Endothelial cell of umbilical vein (primary cell): ENCODE results near the gene EMD. TPM values are rescaled to one million over a fixed set of nuclear protein-coding genes. Genes with fewer than 3 reads are reported as not detected.

Experiments used
- BruUV-seq: library from RNA; stranded (reverse); fragments of 400-500 nt; replicated peaks from 2 replicates; lab custom pipeline; 2021; lab: Mats Ljungman, UMichigan
- CTCF ChIA-PET: fragments of 300-600, 350-600 bp; sonication (Branson Sonifier 250); formaldehyde crosslinking; loops from one replicate; lab custom pipeline; 2021; ENCODE audit warnings: antibody characterized with exemption, inconsistent platforms; lab: Charles Lee
- POLR2A ChIA-PET: fragments of 300-600, 350-600 bp; sonication (Branson Sonifier 250); formaldehyde crosslinking; loops from one replicate; lab custom pipeline; 2021; ENCODE audit warnings: antibody characterized with exemption, inconsistent platforms; lab: Charles Lee
- DNase-seq: peaks from one replicate; pipeline ENCODE4 v3.0.0-alpha.2; 2011; ENCODE audit warnings: low read depth, low spot score
- FAIRE-seq: peaks from 2 replicates; lab custom pipeline; 2011; peaks lifted over from hg19 to GRCh38; lab: Jason Lieb, UNC
- H2AFZ ChIP-seq: 2 replicates; pipeline ENCODE4 v1.6.0; 2012; ENCODE audit warnings: low read depth, low read length, control low read depth, inconsistent platforms
- H3K27ac ChIP-seq: 2 replicates; pipeline ENCODE4 v1.5.1; 2011; ENCODE audit warnings: low read depth, mild to moderate bottlenecking, control low read depth, low read length, moderate library complexity; ENCODE audit not compliant: insufficient read depth
- H3K27me3 ChIP-seq, 2 experiments: 2 replicates each; pipeline versions ENCODE4 v1.6.0 to v1.6.1; 2011; ENCODE audit warnings: low read length in 2 of 2, mixed read lengths in 1 of 2; ENCODE audit not compliant: control insufficient read depth in 2 of 2, insufficient read depth in 2 of 2
- H3K36me3 ChIP-seq, 2 experiments: 2 replicates in 1 of 2; 3 replicates in 1 of 2; pipeline ENCODE4 v1.5.1; 2011; ENCODE audit warnings: low read length in 2 of 2, mild to moderate bottlenecking in 1 of 2, moderate library complexity in 1 of 2; ENCODE audit not compliant: control insufficient read depth in 2 of 2, insufficient read depth in 2 of 2; ENCODE audit errors: extremely low read depth in 1 of 2
- H3K4me1 ChIP-seq: 3 replicates; pipeline ENCODE4 v1.5.1; 2011; ENCODE audit warnings: mild to moderate bottlenecking, low read length; ENCODE audit not compliant: control insufficient read depth, insufficient read depth; ENCODE audit errors: extremely low read depth
- H3K4me2 ChIP-seq: 2 replicates; pipeline ENCODE4 v1.6.1; 2011; ENCODE audit warnings: low read length, control low read depth, mixed read lengths; ENCODE audit not compliant: insufficient read depth
- H3K4me3 ChIP-seq, 3 experiments: fragments of 200-600 bp in 1 of 3; sonication (generic), shearing (Covaris generic) in 1 of 3; replicated peaks in 1 of 3; 2 replicates each; pipeline ENCODE4 v1.5.1; 2011 to 2016; ENCODE audit warnings: control low read depth in 3 of 3, low read length in 3 of 3, mild to moderate bottlenecking in 2 of 3, inconsistent platforms in 1 of 3, low read depth in 1 of 3, moderate library complexity in 1 of 3; ENCODE audit not compliant: insufficient read depth in 1 of 3
- H3K79me2 ChIP-seq: 2 replicates; pipeline ENCODE4 v1.6.0; 2012; ENCODE audit warnings: low read length, inconsistent platforms; ENCODE audit not compliant: control insufficient read depth, insufficient read depth
- H3K9ac ChIP-seq: replicated peaks from 2 replicates; pipeline ENCODE3; 2011; ENCODE audit warnings: low read length, control low read depth; ENCODE audit not compliant: insufficient read depth; ENCODE audit errors: extremely low read depth
- H3K9me1 ChIP-seq: replicated peaks from 3 replicates; pipeline ENCODE4 v1.6.0; 2011; ENCODE audit warnings: mild to moderate bottlenecking, low read length; ENCODE audit not compliant: control insufficient read depth, insufficient read depth; ENCODE audit errors: extremely low read depth
- H3K9me3 ChIP-seq: replicated peaks from 2 replicates; pipeline ENCODE4 v1.5.1; 2012; ENCODE audit warnings: low read length, inconsistent platforms; ENCODE audit not compliant: control insufficient read depth, insufficient read depth
- H4K20me1 ChIP-seq: replicated peaks from 2 replicates; pipeline ENCODE3; 2011; ENCODE audit warnings: mild to moderate bottlenecking, low read length; ENCODE audit not compliant: control insufficient read depth, insufficient read depth; ENCODE audit errors: extremely low read depth
- EZH2 ChIP-seq: IDR thresholded peaks from 2 replicates; pipeline ENCODE4 v1.6.1; 2012; ENCODE audit warnings: borderline replicate concordance, low read depth, mild to moderate bottlenecking, moderate library complexity, low read length, inconsistent platforms; ENCODE audit not compliant: severe bottlenecking
- FOS ChIP-seq: IDR thresholded peaks from 2 replicates; pipeline ENCODE4 v1.6.1; 2011; ENCODE audit warnings: mild to moderate bottlenecking, low read length, moderate library complexity, borderline replicate concordance; ENCODE audit not compliant: insufficient read depth
- GATA2 ChIP-seq: IDR thresholded peaks from 2 replicates; pipeline ENCODE4 v1.7.0; 2011; ENCODE audit warnings: low read depth, mild to moderate bottlenecking, moderate library complexity, mixed read lengths, low read length; ENCODE audit not compliant: insufficient read length, insufficient read depth
- JUN ChIP-seq: IDR thresholded peaks from 2 replicates; pipeline ENCODE4 v1.6.1; 2011; ENCODE audit warnings: borderline replicate concordance, low read depth; ENCODE audit not compliant: insufficient read length, insufficient read depth
- MYC ChIP-seq: IDR thresholded peaks from one replicate; pipeline ENCODE4 v1.6.1; 2011; ENCODE audit warnings: mild to moderate bottlenecking, low read depth, low read length
- POLR2A ChIP-seq: IDR thresholded peaks from 2 replicates; pipeline ENCODE4 v1.6.1; 2012; ENCODE audit warnings: low read depth, mild to moderate bottlenecking, control low read depth, low read length
- POLR2AphosphoS5 ChIP-seq: IDR thresholded peaks from 2 replicates; pipeline ENCODE4 v1.6.1; 2012; ENCODE audit warnings: low read depth, mild to moderate bottlenecking, control low read depth, low read length, moderate library complexity; ENCODE audit not compliant: insufficient read depth
- dilution Hi-C: fragments of 300-500 bp; cut with MboI; formaldehyde crosslinking; loops from one replicate; pipeline ENCODE4 v1.15.0; 2019; ENCODE audit warnings: low sequenced_read_pairs; ENCODE audit not compliant: extremely low pct_ligation_motif_present
- intact Hi-C: fragments of 100-400 bp; cut with micrococcal nuclease; formaldehyde crosslinking; loops from one replicate; pipeline ENCODE4 v1.10.0; 2022
- polyA plus RNA-seq, 4 experiments: library from polyadenylated mRNA; depleted of rRNA in 3 of 4; stranded (reverse) in 3 of 4; unstranded in 1 of 4; fragments of >200 nt; gene quantifications; 2 replicates each; pipeline versions ENCODE4 v1.2.1 to v1.2.3, GENCODE V29; 2011 to 2012; ENCODE audit warnings: missing spikeins in 1 of 4
- total RNA-seq: library from RNA; stranded (reverse); gene quantifications from 2 replicates; pipeline ENCODE4 v1.2.3, GENCODE V29; 2021
- TF ChIP-seq, protein P1 (sequence below): IDR thresholded peaks from 2 replicates; pipeline ENCODE4 v1.6.1; 2011; ENCODE audit not compliant: insufficient read depth, insufficient read length
- TF ChIP-seq, protein P2 (sequence below), 2 donors: IDR thresholded peaks; 1 replicate in 1 of 2; 2 replicates in 1 of 2; pipeline ENCODE4 v1.5.1; 2011; ENCODE audit warnings: low read length in 2 of 2, mild to moderate bottlenecking in 2 of 2, moderate library complexity in 2 of 2, control low read depth in 1 of 2, inconsistent platforms in 1 of 2, low read depth in 1 of 2; ENCODE audit not compliant: insufficient read depth in 1 of 2; ENCODE audit errors: extremely low read depth in 1 of 2

The EMD gene
- total and polyA plus RNA-seq, 2 donors (not counting 3 experiments of a cell fraction or from before 2014, with no cell fraction given) = 50.6 to 76.8 TPM

DNA sequence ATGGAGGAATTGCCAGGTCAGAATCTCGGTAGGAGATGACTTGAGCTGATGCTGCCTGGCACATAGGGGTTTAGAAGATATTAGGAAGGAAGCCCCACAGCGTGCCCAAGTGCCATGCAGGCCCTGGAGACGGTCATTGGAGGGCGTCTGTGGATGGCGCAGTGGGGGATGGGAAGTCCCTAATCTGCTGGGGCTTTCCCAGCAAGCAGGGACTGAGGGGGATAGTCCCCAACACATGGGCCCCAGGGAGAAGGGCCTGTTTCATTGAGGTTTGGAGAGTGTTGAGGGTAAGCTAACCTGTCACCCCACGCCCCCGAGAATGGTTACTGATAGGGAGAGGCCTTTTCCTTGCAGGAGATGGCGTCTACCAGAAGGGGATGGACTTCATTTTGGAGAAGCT, 40.1 kb downstream of the EMD start:
- no peaks in the 10 kb centered on the region for H4K20me1 ChIP-seq
- H3K4me3 ChIP-seq = no peak overlapping the region
- H3K27ac ChIP-seq = no peak overlapping the region
- H3K36me3 ChIP-seq = no peaks in the 10 kb centered on the region
- intact Hi-C loops = no loop called here
- TF ChIP-seq POLR2A = no peak
- TF ChIP-seq, protein P1, sequence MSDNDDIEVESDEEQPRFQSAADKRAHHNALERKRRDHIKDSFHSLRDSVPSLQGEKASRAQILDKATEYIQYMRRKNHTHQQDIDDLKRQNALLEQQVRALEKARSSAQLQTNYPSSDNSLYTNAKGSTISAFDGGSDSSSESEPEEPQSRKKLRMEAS = no peak
- TF ChIP-seq POLR2AphosphoS5 = no peak
- no peak for TF ChIP-seq MYC
- TF ChIP-seq FOS = no peak
- TF ChIP-seq GATA2 = no peak
- TF ChIP-seq JUN = no peak
- TF ChIP-seq, protein P2, sequence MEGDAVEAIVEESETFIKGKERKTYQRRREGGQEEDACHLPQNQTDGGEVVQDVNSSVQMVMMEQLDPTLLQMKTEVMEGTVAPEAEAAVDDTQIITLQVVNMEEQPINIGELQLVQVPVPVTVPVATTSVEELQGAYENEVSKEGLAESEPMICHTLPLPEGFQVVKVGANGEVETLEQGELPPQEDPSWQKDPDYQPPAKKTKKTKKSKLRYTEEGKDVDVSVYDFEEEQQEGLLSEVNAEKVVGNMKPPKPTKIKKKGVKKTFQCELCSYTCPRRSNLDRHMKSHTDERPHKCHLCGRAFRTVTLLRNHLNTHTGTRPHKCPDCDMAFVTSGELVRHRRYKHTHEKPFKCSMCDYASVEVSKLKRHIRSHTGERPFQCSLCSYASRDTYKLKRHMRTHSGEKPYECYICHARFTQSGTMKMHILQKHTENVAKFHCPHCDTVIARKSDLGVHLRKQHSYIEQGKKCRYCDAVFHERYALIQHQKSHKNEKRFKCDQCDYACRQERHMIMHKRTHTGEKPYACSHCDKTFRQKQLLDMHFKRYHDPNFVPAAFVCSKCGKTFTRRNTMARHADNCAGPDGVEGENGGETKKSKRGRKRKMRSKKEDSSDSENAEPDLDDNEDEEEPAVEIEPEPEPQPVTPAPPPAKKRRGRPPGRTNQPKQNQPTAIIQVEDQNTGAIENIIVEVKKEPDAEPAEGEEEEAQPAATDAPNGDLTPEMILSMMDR (IDR thresholded peaks at IDR 0.05; ENCODE audit: extremely low read depth in 1 of 2, insufficient read depth in 1 of 2, low read depth in 1 of 2, low read length in 2 of 2) = no peak
- no peak for TF ChIP-seq EZH2
- peaks cover 6% of the 10 kb centered on the region for H3K4me1 ChIP-seq
- dilution Hi-C loops = no loop called here
- DNase-seq (no peak), FAIRE-seq (no peak)
- no peak overlapping the region for H3K9ac ChIP-seq
- H3K9me1 ChIP-seq = no peaks in the 10 kb centered on the region
- CTCF ChIA-PET = no interaction called here
- BruUV-seq = no TSS peak
- POLR2A ChIA-PET = no interaction called here
- no peaks in the 10 kb centered on the region for H3K27me3 ChIP-seq
- no peak overlapping the region for H2AFZ ChIP-seq
- H3K4me2 ChIP-seq = no peak overlapping the region
- H3K9me3 ChIP-seq = no peaks in the 10 kb centered on the region
- no peaks in the 10 kb centered on the region for H3K79me2 ChIP-seq
